HG03565 (cell line): ENCODE measurements around the gene KLK14.
A peak's percentile ranks its signal among the peaks of the same experiment; 100 is the strongest.

Experiments
- ATAC-seq: cut with Tn5 transposase; IDR thresholded peaks from one replicate; pipeline ENCODE4 v1.9.1; 2021; ENCODE audit warnings: mild to moderate bottlenecking, moderate library complexity; ENCODE audit not compliant: unreplicated experiment

KLK14 gene

GRCh38 chr19:51082611-51083010 lies at the start of gene KLK14:
KLK14 (minus strand) TSS chr19:51082887; CDS start chr19:51082614, 273 bp downstream.
- no peak for ATAC-seq

GRCh38 chr19:51131780-51132680 lies 49.3 kb upstream of the KLK14 start:
- no peak for ATAC-seq

- ATAC-seq = no peak
Observed at GRCh38 chr19:51129716-51130115, 47.0 kb upstream of the KLK14 start.

GRCh38 chr19:51128227-51128626 lies 45.5 kb upstream of the KLK14 start:
- ATAC-seq = no peak

- no peak for ATAC-seq
Observed at GRCh38 chr19:51127755-51128154, 45.1 kb upstream of the KLK14 start.

- no peak for ATAC-seq
Observed at GRCh38 chr19:51127032-51127431, 44.3 kb upstream of the KLK14 start.

- ATAC-seq = no peak
Observed at GRCh38 chr19:51125421-51126075, 42.9 kb upstream of the KLK14 start.

GRCh38 chr19:51124729-51125128 lies 42.0 kb upstream of the KLK14 start, which contains the start of gene SIGLEC9:
SIGLEC9 (plus strand) TSS chr19:51124906; CDS start chr19:51124975, 69 bp downstream.
- no peak for ATAC-seq

- ATAC-seq = no peak
Observed at GRCh38 chr19:51124216-51124615, 41.5 kb upstream of the KLK14 start.

GRCh38 chr19:51123802-51124201 lies 41.1 kb upstream of the KLK14 start:
- ATAC-seq = no peak

- no peak for ATAC-seq
Observed at GRCh38 chr19:51123381-51123800, 40.7 kb upstream of the KLK14 start.

GRCh38 chr19:51122112-51122981 lies 39.7 kb upstream of the KLK14 start:
- ATAC-seq = no peak

- no peak for ATAC-seq
Observed at GRCh38 chr19:51121257-51121656, 38.6 kb upstream of the KLK14 start.

GRCh38 chr19:51120160-51120559 lies 37.5 kb upstream of the KLK14 start:
- no peak for ATAC-seq

GRCh38 chr19:51119611-51120010 lies 36.9 kb upstream of the KLK14 start:
- no peak for ATAC-seq

GRCh38 chr19:51119101-51119500 lies 36.4 kb upstream of the KLK14 start:
- ATAC-seq = no peak

- ATAC-seq = no peak
Observed at GRCh38 chr19:51116736-51117286, 34.1 kb upstream of the KLK14 start.

GRCh38 chr19:51114087-51114729 lies 31.5 kb upstream of the KLK14 start:
- ATAC-seq = no peak

- ATAC-seq = no peak
Observed at GRCh38 chr19:51111606-51112005, 28.9 kb upstream of the KLK14 start.

- ATAC-seq = no peak
Observed at GRCh38 chr19:51110666-51110971, 27.9 kb upstream of the KLK14 start.

GRCh38 chr19:51108805-51109146 lies 26.1 kb upstream of the KLK14 start:
- ATAC-seq = peak; percentile 18
